Thoracic aorta (tissue), 2 donors: ENCODE data around the gene TMEM81. TPM values are rescaled to one million over a fixed set of nuclear protein-coding genes. Genes with fewer than 3 reads are reported as not detected.

Experiments used
- ATAC-seq: fragments of 150-250 bp; one replicate; pipeline ENCODE4 v1.8.0; 2017; ENCODE audit warnings: low read depth; ENCODE audit not compliant: insufficient number of reproducible peaks, low FRiP score
- DNase-seq: peaks from one replicate; pipeline ENCODE4 v3.0.0-alpha.2; 2020; ENCODE audit warnings: low spot score
- H3K27ac ChIP-seq, 2 donors: fragments of 200-600 bp; sonication (generic); 1 replicate in 1 of 2; 2 replicates in 1 of 2; pipeline ENCODE4 v1.5.1; 2016; ENCODE audit warnings: mild to moderate bottlenecking in 2 of 2, moderate library complexity in 2 of 2
- H3K27me3 ChIP-seq: fragments of 200-600 bp; sonication (generic); replicated peaks from 2 replicates; pipeline ENCODE4 v1.6.0; 2016; ENCODE audit warnings: mild to moderate bottlenecking; ENCODE audit not compliant: insufficient read depth
- H3K36me3 ChIP-seq: fragments of 200-600 bp; sonication (generic); one replicate; pipeline ENCODE4 v1.5.1; 2016
- H3K4me1 ChIP-seq, 2 donors: fragments of 200-600 bp; sonication (generic); 1 replicate in 1 of 2; 2 replicates in 1 of 2; pipeline versions ENCODE4 v1.5.1 to v1.6.0; 2016; ENCODE audit warnings: low read depth in 2 of 2, mild to moderate bottlenecking in 1 of 2; ENCODE audit not compliant: control insufficient read depth in 1 of 2
- H3K4me3 ChIP-seq: fragments of 200-600 bp; sonication (generic); 2 replicates; pipeline ENCODE4 v1.5.1; 2016; ENCODE audit warnings: mild to moderate bottlenecking
- H3K9me3 ChIP-seq: fragments of 200-600 bp; sonication (generic); 2 replicates; pipeline ENCODE4 v1.5.1; 2016
- CTCF ChIP-seq: fragments of 200-600 bp; sonication (generic); IDR thresholded peaks from one replicate; pipeline ENCODE4 v1.5.1; 2019; ENCODE audit warnings: antibody characterized with exemption
- total RNA-seq, 2 donors: library from RNA; depleted of rRNA; stranded (reverse); fragments of >200 nt; gene quantifications; one replicate each; pipeline versions ENCODE4 v1.1.0 to v1.2.3, GENCODE V29; 2016

The TMEM81 gene
- total RNA-seq, 2 donors from 2014 or later, result 0.41 to 0.85 TPM

- Histone ChIP-seq H3K4me1 (no peaks in the 10 kb centered on the region), H3K4me3 (no peak overlapping the region), H3K36me3 (no peaks in the 10 kb centered on the region), H3K27ac (no peak overlapping the region), H3K27me3 (no peaks in the 10 kb centered on the region), H3K9me3 (no peaks in the 10 kb centered on the region)
- DNase-seq, result no peak
- no peak for ATAC-seq
- TF ChIP-seq CTCF, result no peak
Observed at GRCh38 chr1:205077934-205078311, 6.3 kb downstream of the TMEM81 start.

- Histone ChIP-seq H3K36me3 (no peaks in the 10 kb centered on the region), H3K4me1 (no peaks in the 10 kb centered on the region), H3K27ac (no peak overlapping the region), H3K27me3 (no peaks in the 10 kb centered on the region), H3K9me3 (no peaks in the 10 kb centered on the region), H3K4me3 (no peak overlapping the region)
- ATAC-seq, result no peak
- no peak for DNase-seq
- no peak for TF ChIP-seq CTCF
Observed at GRCh38 chr1:205077158-205077933, 6.9 kb downstream of the TMEM81 start.

GRCh38 chr1:205076245-205076761, 8.0 kb downstream of the TMEM81 start:
- H3K36me3 ChIP-seq, result no peaks in the 10 kb centered on the region

GRCh38 chr1:205075642-205076155, 8.6 kb downstream of the TMEM81 start:
- Histone ChIP-seq H3K27ac (no peak overlapping the region), H3K9me3 (no peaks in the 10 kb centered on the region), H3K4me3 (no peak overlapping the region), H3K4me1 (no peaks in the 10 kb centered on the region), H3K27me3 (no peaks in the 10 kb centered on the region), H3K36me3 (no peaks in the 10 kb centered on the region)
- TF ChIP-seq CTCF, result no peak
- ATAC-seq (no peak), DNase-seq (no peak)

More at GRCh38 chr1:205076245-205076761, 8.0 kb downstream of the TMEM81 start:
- TF ChIP-seq CTCF, result no peak
- DNase-seq (no peak), ATAC-seq (no peak)
- Histone ChIP-seq H3K9me3 (no peaks in the 10 kb centered on the region), H3K4me1 (no peaks in the 10 kb centered on the region), H3K27me3 (no peaks in the 10 kb centered on the region), H3K4me3 (no peak overlapping the region), H3K27ac (no peak overlapping the region)

- DNase-seq (no peak), ATAC-seq (no peak)
- no peaks in the 10 kb centered on the region for H3K27me3 ChIP-seq
- H3K36me3 ChIP-seq, result no peaks in the 10 kb centered on the region
- no peaks in the 10 kb centered on the region for H3K4me1 ChIP-seq
- no peaks in the 10 kb centered on the region for H3K9me3 ChIP-seq
- no peak for TF ChIP-seq CTCF
- no peak overlapping the region for H3K27ac ChIP-seq
- H3K4me3 ChIP-seq, result no peak overlapping the region
Observed at GRCh38 chr1:205074513-205074912, 9.7 kb downstream of the TMEM81 start.
